K562 (cell line): ENCODE results near the gene ENTPD3. TPM values are rescaled to one million over a fixed set of nuclear protein-coding genes. Genes with fewer than 3 reads are reported as not detected.
A peak's percentile ranks its signal among the peaks of the same experiment; 100 is the strongest.

ENCODE experiments used
- ATAC-seq: fragments of 200-7000 bp; cut with Tn5 transposase; 3 replicates; pipeline ENCODE4 v1.9.1; 2020; ENCODE audit warnings: moderate library complexity
- BruUV-seq: library from RNA; stranded (reverse); fragments of 400-500 nt; replicated peaks from 2 replicates; lab custom pipeline; 2021; lab: Mats Ljungman, UMichigan
- CTCF ChIA-PET: fragments of 300-600 bp; formaldehyde crosslinking; extraction: SDS; loops from one replicate; lab custom pipeline; 2021; ENCODE audit warnings: low intra/inter-chr PET ratio; lab: Yijun Ruan, JAX
- POLR2A ChIA-PET: fragments of 300-600, 350-650 bp; sonication (Branson Sonifier 250); formaldehyde crosslinking; extraction: SDS; loops from one replicate; lab custom pipeline; 2021; ENCODE audit warnings: antibody characterized with exemption, inconsistent platforms; lab: Yijun Ruan, JAX
- DNase-seq, 4 experiments: peaks; one replicate each; pipeline versions ENCODE4 v3.0.0 to v3.0.0-alpha.2; 2011 to 2018; ENCODE audit warnings: low spot score in 3 of 4, mixed read lengths in 3 of 4; ENCODE audit errors: extremely low read depth in 1 of 4
- FAIRE-seq: peaks from 2 replicates; lab custom pipeline; 2011; peaks lifted over from hg19 to GRCh38; lab: Jason Lieb, UNC
- H2AFZ ChIP-seq: 2 replicates; pipeline ENCODE4 v1.6.0; 2011; ENCODE audit warnings: low read depth, low read length, control low read depth, inconsistent platforms
- H3K27ac ChIP-seq: fragments of 200-600 bp; 3 replicates; pipeline ENCODE4 v1.8.0; 2011; ENCODE audit warnings: low read depth, mild to moderate bottlenecking, control low read depth, inconsistent platforms, low read length, moderate library complexity, mixed read lengths; ENCODE audit errors: extremely low read depth
- H3K27me3 ChIP-seq, 2 experiments: fragments of 300-600 bp in 1 of 2; 2 replicates in 1 of 2; 3 replicates in 1 of 2; pipeline versions ENCODE4 v1.6.0 to v1.8.0; 2011; ENCODE audit warnings: inconsistent platforms in 2 of 2, low read length in 2 of 2, mild to moderate bottlenecking in 1 of 2, mixed read lengths in 1 of 2, moderate library complexity in 1 of 2; ENCODE audit not compliant: control insufficient read depth in 2 of 2, insufficient read depth in 2 of 2
- H3K36me3 ChIP-seq: fragments of 300-600 bp; 3 replicates; pipeline ENCODE4 v1.8.0; 2011; ENCODE audit warnings: mild to moderate bottlenecking, low read length, inconsistent platforms; ENCODE audit not compliant: control insufficient read depth, insufficient read depth
- H3K4me1 ChIP-seq, 2 experiments: fragments of 200-600 bp in 1 of 2; replicated peaks in 1 of 2; 2 replicates in 1 of 2; 3 replicates in 1 of 2; pipeline versions ENCODE4 v1.5.1 to v1.8.0; 2011; ENCODE audit warnings: inconsistent platforms in 2 of 2, low read length in 2 of 2, mild to moderate bottlenecking in 1 of 2, mixed read lengths in 1 of 2, moderate library complexity in 1 of 2; ENCODE audit not compliant: control insufficient read depth in 2 of 2, insufficient read depth in 2 of 2
- H3K4me2 ChIP-seq: 2 replicates; pipeline ENCODE4 v1.6.1; 2011; ENCODE audit warnings: low read length, control low read depth, inconsistent platforms, mixed read lengths; ENCODE audit not compliant: insufficient read depth
- H3K4me3 ChIP-seq: fragments of 200-600 bp; sonication (generic), shearing (Covaris generic); 2 replicates; pipeline ENCODE4 v1.5.1; 2016; ENCODE audit warnings: control low read depth, inconsistent platforms
- H3K79me2 ChIP-seq: fragments of 200-600 bp; 3 replicates; pipeline ENCODE4 v1.8.0; 2011; ENCODE audit warnings: low read length, inconsistent platforms; ENCODE audit not compliant: control insufficient read depth, insufficient read depth
- H3K9ac ChIP-seq, 2 experiments: 2 replicates each; pipeline versions ENCODE4 v1.6.0 to v1.6.1; 2011; ENCODE audit warnings: low read depth in 2 of 2, low read length in 2 of 2, control low read depth in 1 of 2, inconsistent platforms in 1 of 2, mild to moderate bottlenecking in 1 of 2, mixed read lengths in 1 of 2; ENCODE audit not compliant: insufficient read depth in 1 of 2
- H3K9me1 ChIP-seq: one replicate; pipeline ENCODE4 v1.6.0; 2011; ENCODE audit warnings: inconsistent platforms, mild to moderate bottlenecking, low read length, moderate library complexity; ENCODE audit not compliant: control insufficient read depth, insufficient read depth
- H3K9me3 ChIP-seq: replicated peaks from 2 replicates; pipeline ENCODE4 v1.5.1; 2011; ENCODE audit warnings: low read depth, low read length, inconsistent platforms; ENCODE audit not compliant: control insufficient read depth, insufficient read depth
- H4K20me1 ChIP-seq: replicated peaks from 2 replicates; pipeline ENCODE4 v1.6.1; 2011; ENCODE audit warnings: low read length, inconsistent platforms, mixed read lengths; ENCODE audit not compliant: control insufficient read depth, insufficient read depth
- BRD9 ChIP-seq: fragments of 450-650 bp; IDR thresholded peaks from 2 replicates; pipeline ENCODE4 v1.6.1; 2018; ENCODE audit warnings: low read depth; ENCODE audit not compliant: partially characterized antibody
- CHD2 ChIP-seq: IDR thresholded peaks from 2 replicates; pipeline ENCODE4 v1.6.1; 2011; ENCODE audit warnings: low read depth, low read length
- ETV5 ChIP-seq: sonication (generic); formaldehyde crosslinking; IDR thresholded peaks from 2 replicates; pipeline ENCODE4 v1.4.0; 2020; ENCODE audit warnings: low read depth, mild to moderate bottlenecking, missing genetic modification reagents
- FUS ChIP-seq: fragments of 200-400 bp; formaldehyde crosslinking; optimal IDR thresholded peaks from 2 replicates; pipeline ENCODE3; 2017; ENCODE audit warnings: low read depth, low read length
- ID3 ChIP-seq, 2 experiments: fragments of 250-450 bp in 1 of 2; fragments of 450-650 bp in 1 of 2; sonication (Bioruptor Pico) in 1 of 2; IDR thresholded peaks; 2 replicates each; pipeline versions ENCODE4 v1.6.1 to v1.8.0; 2016 to 2021; ENCODE audit warnings: mild to moderate bottlenecking in 2 of 2, moderate library complexity in 2 of 2, missing compliant biosample characterization in 1 of 2, missing genetic modification characterization in 1 of 2
- KAT7 ChIP-seq: sonication (generic); formaldehyde crosslinking; IDR thresholded peaks from 2 replicates; pipeline ENCODE4 v1.8.0; 2022; ENCODE audit warnings: missing genetic modification reagents, mild to moderate bottlenecking, borderline replicate concordance
- NR2C2 ChIP-seq, 2 experiments: fragments of 200-800 bp in 1 of 2; sonication (Bioruptor generic) in 1 of 2; sonication (generic) in 1 of 2; formaldehyde crosslinking in 1 of 2; IDR thresholded peaks; 2 replicates each; pipeline versions ENCODE4 v1.6.1 to v1.8.0; 2016 to 2022; ENCODE audit warnings: mild to moderate bottlenecking in 1 of 2, missing compliant biosample characterization in 1 of 2, missing genetic modification characterization in 1 of 2, missing genetic modification reagents in 1 of 2
- POLR2B ChIP-seq: fragments of 450-650 bp; IDR thresholded peaks from 2 replicates; pipeline ENCODE4 v1.6.1; 2018; ENCODE audit warnings: low read depth; ENCODE audit not compliant: partially characterized antibody
- RBM14 ChIP-seq: fragments of 200-400 bp; formaldehyde crosslinking; IDR thresholded peaks from 2 replicates; pipeline ENCODE4 v1.6.1; 2018; ENCODE audit warnings: low read depth, mild to moderate bottlenecking, low read length, moderate library complexity, borderline replicate concordance; ENCODE audit not compliant: insufficient read depth
- SRSF1 ChIP-seq: fragments of 200-400 bp; formaldehyde crosslinking; IDR thresholded peaks from 2 replicates; pipeline ENCODE4 v1.6.1; 2017; ENCODE audit warnings: mild to moderate bottlenecking, low read depth, low read length, moderate library complexity
- STAT5B ChIP-seq: fragments of 250-450 bp; sonication (Bioruptor Pico); IDR thresholded peaks from 2 replicates; pipeline ENCODE4 v1.8.0; 2021; ENCODE audit warnings: mild to moderate bottlenecking, inconsistent platforms
- ZNF121 ChIP-seq: sonication (generic); formaldehyde crosslinking; conservative IDR thresholded peaks from 2 replicates; pipeline ENCODE4 v1.8.0; 2022; ENCODE audit warnings: missing genetic modification reagents
- ZNF444 ChIP-seq: fragments of 250-450 bp; sonication (Bioruptor Pico); IDR thresholded peaks from 2 replicates; pipeline ENCODE4 v1.4.0; 2020; ENCODE audit warnings: mild to moderate bottlenecking, moderate library complexity
- WGBS: fragments of 100-300 bp; shearing (Covaris generic); methylation state at CpG from one replicate; pipeline ENCODE4 v1.1.6; 2016; ENCODE audit warnings: low coverage, mixed read lengths; ENCODE audit not compliant: insufficient coverage; ENCODE audit errors: missing lambda C conversion rate; 5-methylcytosine and 5-hydroxymethylcytosine counted together
- in situ Hi-C: fragments of 300-500 bp; cut with MboI; formaldehyde crosslinking; loops from 4 replicates; pipeline ENCODE4 v1.15.0; 2018; ENCODE audit warnings: inconsistent platforms, mixed read lengths
- intact Hi-C: fragments of 100-400 bp; cut with micrococcal nuclease; formaldehyde crosslinking; loops from 2 replicates; pipeline ENCODE4 v1.14.2; 2022
- polyA plus RNA-seq, 8 experiments: library from polyadenylated mRNA; depleted of rRNA in 4 of 8; stranded (reverse) in 5 of 8; unstranded in 3 of 8; fragments of >200 nt; fragmentation: Nextera tagmentation in 2 of 8; fragmentation: Illumina TruSeq in 1 of 8; extraction: Ambion mirVana in 2 of 8; extraction: Trizol in 1 of 8; gene quantifications; 2 replicates each; pipeline versions ENCODE4 v1.2.1 to v1.2.3, GENCODE V29; 2011 to 2014; ENCODE audit warnings: inconsistent platforms in 1 of 8, missing spikeins in 1 of 8
- total RNA-seq, 7 experiments: library from RNA; depleted of rRNA in 6 of 7; stranded (reverse); fragments of >200 nt in 6 of 7; fragmentation: Illumina TruSeq in 2 of 7; extraction: Trizol in 2 of 7; gene quantifications; 2 replicates each; pipeline versions ENCODE4 v1.2.1 to v1.2.3, GENCODE V29; 2011 to 2021; ENCODE audit warnings: low replicate concordance in 1 of 7
- TF ChIP-seq, protein P1 (sequence below): fragments of 250-450 bp; sonication (Bioruptor Pico); IDR thresholded peaks from 2 replicates; pipeline ENCODE4 v1.4.0; 2020; ENCODE audit warnings: mild to moderate bottlenecking, moderate library complexity
- TF ChIP-seq, protein P2 (sequence below): IDR thresholded peaks from 2 replicates; pipeline ENCODE4 v1.6.1; 2011; ENCODE audit warnings: borderline replicate concordance, low read depth, mild to moderate bottlenecking, moderate library complexity, low read length; ENCODE audit not compliant: insufficient read depth, poor library complexity, severe bottlenecking

ENTPD3 gene
- total and polyA plus RNA-seq, 9 of the 15 experiments (the other 6 are each of a cell fraction or from before 2014, with no cell fraction given) = 0.23 to 2.1 (median 0.58) TPM

- peak within 1 kb of the TSS; percentile 78 for H3K27ac ChIP-seq
- DNase-seq (peak; percentile 86 to 88 (median 87)), ATAC-seq (peak; percentile 89), FAIRE-seq (peak; percentile 70)
- no peaks in the 10 kb centered on the region for H3K9me1 ChIP-seq
- peaks cover 4 to 5% of the 10 kb centered on the region in 2 experiments; a peak in 3 of 5 replicates for H3K4me1 ChIP-seq
- H3K9ac ChIP-seq = peak within 1 kb of the TSS; percentile 83 to 98
- peak within 1 kb of the TSS; percentile 66 for H3K4me3 ChIP-seq
- ChIA-PET CTCF (no interaction called here), POLR2A (interaction anchor here (0.6 to 9.6 kb wide), 6 partner anchors 9 to 48 kb away, joined by 4 to 102 read pairs (median 7); partner anchors contain the start of genes RPL14, ZNF620 and ZNF621)
- peak within 1 kb of the TSS; percentile 96 for H3K4me2 ChIP-seq
- 2% methylated on average over 48 of the region's 48 CpGs for WGBS
- intact Hi-C loops (loop anchor here (2.0 kb wide), 1 partner anchor 20 kb away; the partner anchor contains the start of gene RPL14), in situ Hi-C loops (no loop called here)
- peak within 1 kb of the TSS; percentile 96 for H2AFZ ChIP-seq
- peaks cover 10% of the 10 kb centered on the region; the same call in 2 of the 3 replicates for H3K79me2 ChIP-seq
- no peaks in the 10 kb centered on the region for H3K9me3 ChIP-seq
- H3K27me3 ChIP-seq = no peaks in the 10 kb centered on the region
- no peaks in the 10 kb centered on the region for H4K20me1 ChIP-seq
- TSS peak; percentile 89 for BruUV-seq
- H3K36me3 ChIP-seq = peaks cover 29% of the 10 kb centered on the region
- TF ChIP-seq, protein P1, sequence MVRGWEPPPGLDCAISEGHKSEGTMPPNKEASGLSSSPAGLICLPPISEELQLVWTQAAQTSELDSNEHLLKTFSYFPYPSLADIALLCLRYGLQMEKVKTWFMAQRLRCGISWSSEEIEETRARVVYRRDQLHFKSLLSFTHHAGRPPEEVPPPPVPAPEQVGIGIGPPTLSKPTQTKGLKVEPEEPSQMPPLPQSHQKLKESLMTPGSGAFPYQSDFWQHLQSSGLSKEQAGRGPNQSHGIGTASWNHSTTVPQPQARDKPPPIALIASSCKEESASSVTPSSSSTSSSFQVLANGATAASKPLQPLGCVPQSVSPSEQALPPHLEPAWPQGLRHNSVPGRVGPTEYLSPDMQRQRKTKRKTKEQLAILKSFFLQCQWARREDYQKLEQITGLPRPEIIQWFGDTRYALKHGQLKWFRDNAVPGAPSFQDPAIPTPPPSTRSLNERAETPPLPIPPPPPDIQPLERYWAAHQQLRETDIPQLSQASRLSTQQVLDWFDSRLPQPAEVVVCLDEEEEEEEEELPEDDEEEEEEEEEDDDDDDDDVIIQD (CRISPR knock-in tag) = no peak
- TF ChIP-seq CHD2 (no peak), BRD9 (peak; percentile 71), RBM14 (no peak), KAT7 (0 out of 2 replicates have a peak, but pooled peaks have one; percentile 57), ZNF444 (CRISPR knock-in tag) (no peak), STAT5B (CRISPR knock-in tag) (no peak), NR2C2 (CRISPR knock-in tag; IDR thresholded peaks at IDR 0.05) (no peak), NR2C2 (tag; IDR thresholded peaks at IDR 0.05) (peak; percentile 81), ZNF121 (CRISPR knock-in tag) (no peak), FUS (no peak), ETV5 (peak; percentile 20; the same call in 1 of the 2 replicates), SRSF1 (no peak), POLR2B (peak; percentile 66), ID3 (CRISPR knock-in tag; IDR thresholded peaks at IDR 0.05) (no peak), ID3 (tag; IDR thresholded peaks at IDR 0.05) (no peak)
- TF ChIP-seq, protein P2, sequence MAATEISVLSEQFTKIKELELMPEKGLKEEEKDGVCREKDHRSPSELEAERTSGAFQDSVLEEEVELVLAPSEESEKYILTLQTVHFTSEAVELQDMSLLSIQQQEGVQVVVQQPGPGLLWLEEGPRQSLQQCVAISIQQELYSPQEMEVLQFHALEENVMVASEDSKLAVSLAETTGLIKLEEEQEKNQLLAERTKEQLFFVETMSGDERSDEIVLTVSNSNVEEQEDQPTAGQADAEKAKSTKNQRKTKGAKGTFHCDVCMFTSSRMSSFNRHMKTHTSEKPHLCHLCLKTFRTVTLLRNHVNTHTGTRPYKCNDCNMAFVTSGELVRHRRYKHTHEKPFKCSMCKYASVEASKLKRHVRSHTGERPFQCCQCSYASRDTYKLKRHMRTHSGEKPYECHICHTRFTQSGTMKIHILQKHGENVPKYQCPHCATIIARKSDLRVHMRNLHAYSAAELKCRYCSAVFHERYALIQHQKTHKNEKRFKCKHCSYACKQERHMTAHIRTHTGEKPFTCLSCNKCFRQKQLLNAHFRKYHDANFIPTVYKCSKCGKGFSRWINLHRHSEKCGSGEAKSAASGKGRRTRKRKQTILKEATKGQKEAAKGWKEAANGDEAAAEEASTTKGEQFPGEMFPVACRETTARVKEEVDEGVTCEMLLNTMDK = peak; percentile 10
Observed at GRCh38 chr3:40476478-40477470, 89.8 kb downstream of the ENTPD3 start, which contains the start of gene ZNF619. TSS of gene ZNF619 (plus strand) at chr3:40477122. CDS start at chr3:40477980, 858 bp downstream.
